ENCODE data around the gene RNASE11. TPM values are rescaled to one million over a fixed set of nuclear protein-coding genes. Genes with fewer than 3 reads are reported as not detected.

Gene RNASE11
- total RNA-seq, 1 experiment from 2014 or later, result 0.17 TPM

Other genes with a start within 250 kb of the RNASE11 start
- 70.3 and 71.1 TPM in 2 replicates for gene PARP2, start 244.4 kb downstream of the RNASE11 start, total RNA-seq (2014; rRNA removed; shearing (Covaris generic))
- gene TEP1, start 174.5 kb downstream of the RNASE11 start, total RNA-seq (2014; rRNA removed; shearing (Covaris generic)), result 12.6 and 13.0 TPM in 2 replicates
- gene KLHL33, start 151.8 kb downstream of the RNASE11 start, total RNA-seq (2014; rRNA removed; shearing (Covaris generic)), result not detected in 2 replicates
- 79.5 and 87.9 TPM in 2 replicates for gene OSGEP, start 133.2 kb downstream of the RNASE11 start, total RNA-seq (2014; rRNA removed; shearing (Covaris generic))
- 63.0 and 110 TPM in 2 replicates for gene APEX1, start 132.8 kb downstream of the RNASE11 start, total RNA-seq (2014; rRNA removed; shearing (Covaris generic))
- gene PIP4P1, start 126.6 kb downstream of the RNASE11 start, total RNA-seq (2014; rRNA removed; shearing (Covaris generic)), result 19.7 and 21.0 TPM in 2 replicates
- gene PNP, start 118.6 kb downstream of the RNASE11 start, total RNA-seq (2014; rRNA removed; shearing (Covaris generic)), result 184 TPM in 2 replicates
- not detected in 2 replicates for gene RNASE10, start 82.5 kb downstream of the RNASE11 start, total RNA-seq (2014; rRNA removed; shearing (Covaris generic))
- gene RNASE9, start 27.0 kb downstream of the RNASE11 start, total RNA-seq (2014; rRNA removed; shearing (Covaris generic)), result not detected in 2 replicates
- gene RNASE12, start 3.4 kb upstream of the RNASE11 start, total RNA-seq (2014; rRNA removed; shearing (Covaris generic)), result not detected in 2 replicates
- gene OR6S1, start 53.7 kb upstream of the RNASE11 start, total RNA-seq (2014; rRNA removed; shearing (Covaris generic)), result not detected in 2 replicates
- gene RNASE4, start 96.6 kb upstream of the RNASE11 start, total RNA-seq (2014; rRNA removed; shearing (Covaris generic)), result 2.4 and 5.2 TPM in 2 replicates
- 1.3 and 2.4 TPM in 2 replicates for gene ANG, start 100.8 kb upstream of the RNASE11 start, total RNA-seq (2014; rRNA removed; shearing (Covaris generic))
- not detected in 2 replicates for gene EDDM3A, start 157.9 kb upstream of the RNASE11 start, total RNA-seq (2014; rRNA removed; shearing (Covaris generic))
- gene EDDM3B, start 180.4 kb upstream of the RNASE11 start, total RNA-seq (2014; rRNA removed; shearing (Covaris generic)), result not detected in 2 replicates
- 0.23 TPM in 1 of 2 replicates, not detected in the other for gene RNASE6, start 193.3 kb upstream of the RNASE11 start, total RNA-seq (2014; rRNA removed; shearing (Covaris generic))
- 1.9 and 6.0 TPM in 2 replicates for gene RNASE1, start 214.8 kb upstream of the RNASE11 start, total RNA-seq (2014; rRNA removed; shearing (Covaris generic))